ENCODE measurements around the gene SNTB2. TPM values are rescaled to one million over a fixed set of nuclear protein-coding genes. Genes with fewer than 3 reads are reported as not detected.

The SNTB2 gene
- total and polyA plus RNA-seq, 9 of the 15 experiments (the other 6 are each of a cell fraction or from before 2014, with no cell fraction given): 1.2 to 13.7 (median 5.7) TPM

DNA sequence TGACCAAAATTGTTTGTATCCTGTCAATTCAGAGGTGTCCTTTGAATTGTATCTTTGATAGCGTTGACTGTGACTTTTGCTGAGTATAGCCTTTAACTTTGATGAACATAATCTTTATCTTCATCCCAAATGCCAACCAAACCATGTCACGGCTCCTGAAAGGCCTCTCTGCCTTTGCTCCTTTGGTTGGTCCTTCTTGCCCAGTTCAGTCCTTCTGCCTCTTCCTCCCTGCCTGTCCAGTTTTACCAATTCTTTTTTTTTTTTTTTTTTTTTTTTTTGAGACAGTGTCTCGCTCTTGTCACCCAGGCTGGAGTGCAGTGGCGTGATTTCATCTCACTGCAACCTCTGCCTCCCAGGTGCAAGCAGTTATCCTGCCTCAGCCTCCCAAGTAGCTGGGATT lies 111.3 kb downstream of the SNTB2 start:
- intact Hi-C loops (cut with micrococcal nuclease): no loop called here
- POLR2A ChIA-PET: no interaction called here
- FAIRE-seq (no peak), ATAC-seq (no peak), DNase-seq (ENCODE audit: extremely low read depth in 1 of 4, low spot score in 3 of 4) (no peak)
- Histone ChIP-seq H3K9me1 (ENCODE audit: control insufficient read depth, insufficient read depth, low read length) (no peaks in the 10 kb centered on the region), H3K27me3 (ENCODE audit: control insufficient read depth in 2 of 2, insufficient read depth in 2 of 2, low read length in 2 of 2) (no peaks in the 10 kb centered on the region), H2AFZ (ENCODE audit: low read depth, low read length) (no peak overlapping the region), H3K27ac (ENCODE audit: extremely low read depth, low read depth, low read length) (no peak overlapping the region), H3K9me3 (replicated peaks; ENCODE audit: control insufficient read depth, insufficient read depth, low read depth, low read length) (no peaks in the 10 kb centered on the region), H3K4me2 (ENCODE audit: insufficient read depth, low read length) (no peak overlapping the region), H3K36me3 (ENCODE audit: control insufficient read depth, insufficient read depth, low read length) (no peaks in the 10 kb centered on the region; the same call in 2 of the 3 replicates), H4K20me1 (replicated peaks; ENCODE audit: control insufficient read depth, insufficient read depth, low read length) (no peaks in the 10 kb centered on the region), H3K4me1 (replicated peaks in 1 of 2; ENCODE audit: control insufficient read depth in 2 of 2, insufficient read depth in 2 of 2, low read length in 2 of 2) (no peaks in the 10 kb centered on the region), H3K4me3 (no peak overlapping the region), H3K9ac (ENCODE audit: insufficient read depth in 1 of 2, low read depth in 2 of 2, low read length in 2 of 2) (no peak overlapping the region), H3K79me2 (ENCODE audit: control insufficient read depth, insufficient read depth, low read length) (no peaks in the 10 kb centered on the region)
- 80% methylated on average over 3 of the region's 4 CpGs for WGBS (ENCODE audit: insufficient coverage, low coverage, missing lambda C conversion rate)
- BruUV-seq (replicated peaks): no TSS peak
- TF ChIP-seq ZNF644 (tag; IDR thresholded peaks at IDR 0.05; ENCODE audit: low read depth) (no peak), CBX8 (IDR thresholded peaks at IDR 0.05; ENCODE audit: borderline replicate concordance, extremely low read depth, low read depth, low read length, poor library complexity, severe bottlenecking) (no peak), XRCC3 (IDR thresholded peaks at IDR 0.05) (no peak), ZNF282 (CRISPR knock-in tag; IDR thresholded peaks at IDR 0.05) (no peak), SRSF1 (IDR thresholded peaks at IDR 0.05; ENCODE audit: low read depth, low read length) (no peak), MIER1 (IDR thresholded peaks at IDR 0.05; ENCODE audit: low read depth) (no peak), ZC3H8 (IDR thresholded peaks at IDR 0.05) (no peak), TRIM28 (IDR thresholded peaks at IDR 0.05) (no peak), CBFA2T3 (IDR thresholded peaks at IDR 0.05) (no peak), BRCA1 (IDR thresholded peaks at IDR 0.05) (no peak), BRCA1 (CRISPR knock-in tag; IDR thresholded peaks at IDR 0.05) (no peak), MCM2 (IDR thresholded peaks at IDR 0.05; ENCODE audit: low read depth) (no peak), MTA2 (IDR thresholded peaks at IDR 0.05; ENCODE audit: low read depth) (no peak), KLF13 (tag; IDR thresholded peaks at IDR 0.05; ENCODE audit: borderline replicate concordance, low read depth) (no peak), NR1H2 (CRISPR knock-in tag; IDR thresholded peaks at IDR 0.05) (no peak), SLC30A9 (CRISPR knock-in tag; IDR thresholded peaks at IDR 0.05) (no peak), EP400 (IDR thresholded peaks at IDR 0.05) (no peak), PATZ1 (CRISPR knock-in tag; IDR thresholded peaks at IDR 0.05; ENCODE audit: borderline replicate concordance) (no peak), HDAC2 (IDR thresholded peaks at IDR 0.05) (no peak), HOMEZ (CRISPR knock-in tag; IDR thresholded peaks at IDR 0.05) (no peak), TCF15 (CRISPR knock-in tag; IDR thresholded peaks at IDR 0.05) (no peak)
- CTCF ChIA-PET (ENCODE audit: low intra/inter-chr PET ratio): no interaction called here
- in situ Hi-C loops (cut with MboI): no loop called here

Data from K562 (cell line).